ENCODE data around the gene GTF2H2.
"Not testable (repeated sequence)": the region's sequence is repeated elsewhere in the genome, so short reads cannot be mapped to it uniquely, and the experiment has no call there.

Gene GTF2H2

GRCh38 chr5:71067262-71067928 is at the start of gene GTF2H2:
GTF2H2 (minus strand) TSS chr5:71067676; CDS start chr5:71062763, 4,913 bp downstream.
- DNase-seq (ENCODE audit: low read depth) = not testable (repeated sequence)

GRCh38 chr5:71109730-71110275 is 42.3 kb upstream of the GTF2H2 start:
- not testable (repeated sequence) for H3K4me3 ChIP-seq (ENCODE audit: low read depth, low read length); DNase-seq (ENCODE audit: low read depth)

More at GRCh38 chr5:71067262-71067928, at the start of gene GTF2H2:
- H3K4me3 ChIP-seq (ENCODE audit: low read depth, low read length) = not testable (repeated sequence)

GRCh38 chr5:71099996-71100395 is 32.5 kb upstream of the GTF2H2 start:
- H3K4me3 ChIP-seq (ENCODE audit: low read depth, low read length); DNase-seq (ENCODE audit: low read depth): not testable (repeated sequence)

DNA sequence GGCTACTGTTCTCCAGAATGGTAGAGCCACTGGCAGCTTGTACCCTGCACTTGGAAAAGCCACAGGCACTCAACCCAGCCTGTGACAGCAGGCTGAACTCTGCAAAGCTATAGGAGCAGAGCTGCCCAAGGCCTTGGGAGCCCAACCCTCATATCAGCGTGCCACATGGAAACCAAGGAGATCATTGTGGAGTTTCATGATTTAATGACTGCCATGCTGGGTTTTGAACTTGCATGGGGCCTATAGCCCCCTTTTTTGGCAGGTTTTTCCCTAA is 30.4 kb upstream of the GTF2H2 start:
- not testable (repeated sequence) for DNase-seq (ENCODE audit: low read depth); H3K4me3 ChIP-seq (ENCODE audit: low read depth, low read length)

DNA sequence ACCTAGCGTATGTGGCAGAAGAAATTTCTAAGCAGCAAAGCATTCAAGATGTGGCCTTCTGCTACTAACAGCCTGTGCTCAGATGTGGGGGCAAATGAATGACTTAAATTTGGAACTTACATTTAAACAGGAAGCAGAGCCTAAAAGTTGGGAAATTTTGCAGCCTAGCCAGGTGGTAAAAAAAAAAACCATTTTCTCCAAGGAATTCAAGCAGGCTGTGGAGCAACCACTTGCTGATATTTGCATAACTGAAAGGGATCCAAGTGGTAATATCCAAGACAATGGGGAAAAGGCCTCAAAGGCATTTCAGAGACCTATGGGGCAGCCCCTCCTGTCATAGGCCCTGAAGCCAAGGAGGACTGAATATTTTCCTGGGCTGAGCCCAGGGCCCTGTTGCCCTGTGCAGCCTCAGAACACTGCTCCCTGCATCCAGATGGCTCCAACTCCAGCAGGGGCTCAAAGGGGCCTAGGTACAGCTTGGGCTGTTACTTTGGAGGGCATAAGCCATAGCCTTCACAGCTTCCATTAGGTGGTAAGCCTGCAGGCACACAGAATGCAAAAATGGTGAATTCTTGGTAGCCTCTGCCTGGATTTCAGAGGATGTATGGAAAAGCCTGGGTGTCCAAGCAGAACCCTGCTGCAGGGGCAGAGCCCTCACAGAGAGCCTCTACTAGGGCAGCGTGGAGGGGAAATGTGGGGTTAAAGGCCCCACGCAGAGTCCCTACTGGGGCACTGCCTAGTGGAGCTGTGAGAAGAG is 29.9 kb upstream of the GTF2H2 start:
- H3K4me3 ChIP-seq (ENCODE audit: low read depth, low read length); DNase-seq (ENCODE audit: low read depth): not testable (repeated sequence)

DNA sequence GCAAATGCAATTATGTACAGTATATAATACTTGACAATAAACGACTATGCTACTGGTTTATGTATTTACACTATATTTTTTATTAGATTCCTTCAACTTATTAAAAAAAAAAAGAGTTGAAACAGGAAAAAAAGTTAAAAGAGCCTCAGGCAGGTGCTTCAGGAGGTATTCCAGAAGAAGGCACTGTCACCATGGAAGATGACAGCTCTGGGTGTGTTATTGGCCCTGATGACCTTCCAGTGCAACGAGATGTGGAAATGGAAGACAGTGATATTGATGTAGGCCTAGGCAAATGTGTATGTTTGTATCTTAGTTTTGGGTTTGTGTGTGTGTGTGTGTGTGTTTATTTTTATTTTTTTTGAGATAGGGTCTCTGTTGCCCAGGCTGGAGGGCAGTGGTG is 22.3 kb upstream of the GTF2H2 start:
- DNase-seq (ENCODE audit: low read depth); H3K4me3 ChIP-seq (ENCODE audit: low read depth, low read length): not testable (repeated sequence)

DNA sequence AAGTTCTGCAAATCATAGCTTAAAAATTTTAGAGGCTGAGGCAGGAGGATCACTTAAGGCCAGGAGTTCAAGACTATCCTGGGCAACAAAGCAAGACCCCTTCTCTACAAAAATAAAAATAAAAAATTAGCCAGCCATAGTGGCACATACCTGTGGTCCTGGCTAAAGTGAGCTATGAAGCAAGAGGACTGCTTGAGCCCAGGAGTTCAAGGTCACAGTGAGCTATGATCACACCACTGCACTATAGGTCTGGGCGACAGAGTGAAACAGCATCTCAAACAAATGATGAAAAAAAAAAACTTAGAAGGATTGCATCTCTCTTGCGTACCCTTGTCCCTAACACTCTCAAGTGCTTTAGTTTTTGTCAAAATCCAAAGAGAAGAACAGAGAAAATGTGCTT is 21.3 kb upstream of the GTF2H2 start:
- H3K4me3 ChIP-seq (ENCODE audit: low read depth, low read length); DNase-seq (ENCODE audit: low read depth): not testable (repeated sequence)

DNA sequence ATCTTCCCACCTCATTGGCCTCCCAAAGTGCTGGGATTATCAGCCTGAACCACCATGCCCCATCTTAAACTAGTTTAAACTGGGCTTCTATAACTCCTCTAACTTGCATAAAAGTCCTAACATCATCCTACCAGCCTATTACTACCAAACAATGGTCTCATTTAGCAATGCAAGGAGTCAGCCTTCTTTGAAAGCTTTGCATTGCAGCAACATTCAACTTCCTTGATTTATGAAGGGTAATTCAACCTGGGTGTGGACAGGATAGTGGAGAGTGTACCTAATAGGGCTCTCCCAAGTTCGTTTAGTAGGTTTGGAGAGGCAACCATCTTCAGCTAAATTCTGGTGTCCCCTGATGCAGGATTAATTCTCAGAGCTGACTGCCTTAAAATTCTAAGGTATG is 18.7 kb upstream of the GTF2H2 start:
- not testable (repeated sequence) for H3K4me3 ChIP-seq (ENCODE audit: low read depth, low read length); DNase-seq (ENCODE audit: low read depth)

- not testable (repeated sequence) for DNase-seq (ENCODE audit: low read depth); H3K4me3 ChIP-seq (ENCODE audit: low read depth, low read length)
Observed at GRCh38 chr5:71084280-71085063, 17.0 kb upstream of the GTF2H2 start.

DNA sequence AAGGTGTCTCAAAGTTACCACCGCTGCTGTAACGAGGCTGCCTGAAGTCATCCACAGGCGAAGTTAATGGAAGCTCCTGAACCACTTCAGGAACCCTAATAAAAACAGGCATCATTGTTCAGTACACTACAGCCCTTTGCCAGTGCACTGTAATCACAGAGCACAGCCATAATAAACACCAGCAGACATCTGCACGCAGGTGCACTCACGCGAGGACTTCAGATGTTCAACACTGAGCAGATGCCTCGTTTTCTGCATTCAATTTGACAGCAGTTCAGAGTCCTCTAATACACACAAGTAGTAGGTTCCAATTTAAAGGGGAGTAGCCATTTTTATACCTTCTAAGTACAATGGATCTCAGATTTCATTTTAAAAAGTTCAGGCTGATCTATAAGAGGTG is 15.4 kb upstream of the GTF2H2 start:
- not testable (repeated sequence) for H3K4me3 ChIP-seq (ENCODE audit: low read depth, low read length)

GRCh38 chr5:71082340-71082739 is 14.9 kb upstream of the GTF2H2 start:
- not testable (repeated sequence) for DNase-seq (ENCODE audit: low read depth)

More for the DNA sequence above, 15.4 kb upstream of the GTF2H2 start:
- not testable (repeated sequence) for DNase-seq (ENCODE audit: low read depth)

GRCh38 chr5:71061322-71061721 is 6.2 kb downstream of the GTF2H2 start:
- not testable (repeated sequence) for H3K4me3 ChIP-seq (ENCODE audit: low read depth, low read length); DNase-seq (ENCODE audit: low read depth)

More at GRCh38 chr5:71082340-71082739, 14.9 kb upstream of the GTF2H2 start:
- H3K4me3 ChIP-seq (ENCODE audit: low read depth, low read length) = not testable (repeated sequence)

DNA sequence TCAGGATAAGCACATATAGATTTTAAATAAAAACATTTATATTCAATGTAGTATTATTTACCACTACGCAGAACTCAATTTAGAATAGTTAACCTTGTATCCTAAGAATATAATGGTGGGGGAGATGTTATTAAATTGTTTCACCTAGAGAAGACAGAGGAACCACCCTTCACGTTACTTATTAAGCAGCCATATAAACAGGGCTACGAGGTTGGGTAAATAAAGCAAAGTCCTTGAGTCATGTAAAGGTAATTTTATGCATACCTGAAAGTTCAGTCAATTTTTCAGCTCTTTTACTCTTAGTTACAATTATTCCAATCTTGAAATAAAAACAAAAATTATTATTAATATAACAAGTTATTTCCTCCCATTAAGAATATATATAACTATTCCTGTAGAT is 8.1 kb downstream of the GTF2H2 start:
- not testable (repeated sequence) for DNase-seq (ENCODE audit: low read depth); H3K4me3 ChIP-seq (ENCODE audit: low read depth, low read length)

DNA sequence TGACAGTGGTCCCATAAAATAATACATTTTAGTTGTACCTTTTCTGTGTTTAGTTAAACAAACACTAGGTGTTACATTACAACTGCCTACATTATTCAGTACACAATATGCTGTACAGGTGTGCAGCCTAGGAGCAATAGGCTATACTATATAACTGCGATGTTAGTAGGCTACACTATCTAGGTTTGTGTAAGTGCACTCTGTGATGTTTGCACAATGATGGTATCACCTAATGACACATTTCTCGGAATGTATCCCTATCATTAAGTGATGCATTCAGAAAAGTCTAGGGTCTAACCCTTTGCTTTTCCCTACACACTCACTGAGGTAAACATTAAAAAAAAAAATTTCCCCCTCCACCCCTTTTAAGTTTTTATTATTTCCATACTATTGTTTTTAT is 22.7 kb downstream of the GTF2H2 start:
- not testable (repeated sequence) for DNase-seq (ENCODE audit: low read depth); H3K4me3 ChIP-seq (ENCODE audit: low read depth, low read length)

GRCh38 chr5:71044128-71044527 is 23.3 kb downstream of the GTF2H2 start:
- not testable (repeated sequence) for DNase-seq (ENCODE audit: low read depth); H3K4me3 ChIP-seq (ENCODE audit: low read depth, low read length)

DNA sequence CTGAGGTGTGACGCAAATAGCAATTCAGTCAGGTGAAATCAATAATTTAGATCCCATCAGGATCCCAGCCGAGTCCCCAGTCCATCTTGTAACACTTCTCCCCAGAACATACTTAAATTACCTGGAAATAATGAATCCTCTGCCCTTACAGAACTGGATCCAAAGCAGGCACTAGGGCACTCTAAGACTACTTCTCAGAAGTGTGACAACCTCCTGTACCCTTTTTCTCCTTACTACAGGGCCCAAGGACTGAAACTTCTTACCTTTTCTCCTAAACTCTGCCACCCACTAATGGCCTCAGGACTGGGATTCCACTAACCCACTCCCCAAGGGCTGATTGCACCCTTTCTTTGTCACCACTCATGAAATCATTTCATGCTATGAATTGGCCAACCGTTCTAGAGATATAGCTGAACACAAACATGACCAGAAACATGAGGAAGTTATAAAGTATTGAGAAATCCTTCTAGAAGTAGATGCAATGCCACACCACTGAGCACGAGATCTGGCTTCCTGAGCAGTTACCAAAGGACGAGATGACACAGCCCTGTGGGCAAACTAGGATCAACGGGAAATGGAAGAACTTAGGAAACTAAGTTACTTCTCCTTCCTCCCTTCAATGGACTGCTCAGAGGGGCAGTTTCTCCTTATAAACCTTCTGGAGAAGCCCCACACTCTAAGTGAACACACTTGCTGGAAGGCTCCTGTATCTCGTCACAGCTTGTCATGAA is 36.3 kb downstream of the GTF2H2 start:
- not testable (repeated sequence) for DNase-seq (ENCODE audit: low read depth); H3K4me3 ChIP-seq (ENCODE audit: low read depth, low read length)

DNA sequence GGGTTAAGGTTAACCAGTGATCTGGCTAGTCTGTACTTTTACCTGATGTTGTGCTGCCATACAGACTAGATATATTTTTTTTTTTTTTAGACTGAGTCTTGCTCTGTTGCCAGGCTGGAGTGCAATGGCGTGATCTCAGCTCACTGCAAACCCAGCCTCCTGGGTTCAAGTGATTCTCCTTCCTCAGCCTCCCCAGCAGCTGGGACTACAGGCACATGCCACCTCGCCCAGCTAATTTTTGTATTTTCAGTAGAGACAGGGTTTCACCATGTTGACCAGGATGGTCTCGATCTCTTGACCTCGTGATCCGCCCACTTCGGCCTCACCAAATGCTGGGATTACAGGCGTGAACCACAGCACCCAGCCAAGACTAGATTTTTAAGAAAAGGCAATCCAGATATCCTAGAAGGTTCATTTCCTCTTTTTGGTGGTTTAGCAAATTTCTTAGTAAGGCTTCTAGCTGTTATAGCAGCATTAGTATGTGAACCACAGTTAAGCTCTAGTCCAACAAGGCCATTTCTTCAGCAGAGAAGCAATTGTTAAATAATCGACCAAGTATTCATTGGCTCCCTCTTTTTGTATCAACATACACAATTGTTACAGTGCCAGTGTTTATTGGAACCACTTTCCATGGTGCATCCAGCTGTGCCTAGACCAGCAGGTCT is 42.1 kb downstream of the GTF2H2 start, which contains the start of gene NAIP:
TSS of gene NAIP (minus strand) at position 51 of the 665 bp plus-strand sequence. CDS start 12,424 bp downstream, outside the sequence.
- not testable (repeated sequence) for DNase-seq (ENCODE audit: low read depth); H3K4me3 ChIP-seq (ENCODE audit: low read depth, low read length)

DNA sequence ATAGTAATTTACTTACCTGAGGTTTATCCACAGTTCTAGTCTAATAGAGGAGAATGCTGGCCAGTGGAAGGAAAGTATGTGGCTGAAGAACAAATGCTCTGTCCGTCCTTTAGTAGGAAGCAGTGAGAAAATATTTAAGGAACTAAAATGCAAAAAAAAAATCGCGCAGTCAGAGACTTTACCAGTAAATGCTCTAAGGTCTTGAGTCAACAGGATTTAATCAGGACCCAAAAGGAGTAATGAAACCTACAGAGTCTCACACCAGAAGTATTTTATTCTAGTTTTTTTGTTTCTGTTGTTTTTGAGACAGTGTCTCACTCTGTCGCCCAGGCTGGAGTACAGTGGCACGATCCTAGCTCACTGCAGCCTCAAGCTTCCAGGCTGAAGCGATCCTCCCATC is 46.8 kb downstream of the GTF2H2 start:
- not testable (repeated sequence) for H3K4me3 ChIP-seq (ENCODE audit: low read depth, low read length); DNase-seq (ENCODE audit: low read depth)
